Motor neuron (in vitro differentiated cells): ENCODE results near the gene PCCA. TPM values are rescaled to one million over a fixed set of nuclear protein-coding genes. Genes with fewer than 3 reads are reported as not detected.
A peak's percentile ranks its signal among the peaks of the same experiment; 100 is the strongest.

ENCODE experiments used
- ATAC-seq, 8 experiments: fragments of 200-7000 bp; cut with Tn5 transposase; replicated peaks in 6 of 8; 2 replicates each; pipeline ENCODE4 v1.8.0; 2021; ENCODE audit warnings: mild to moderate bottlenecking in 8 of 8, moderate library complexity in 8 of 8
- H3K27ac ChIP-seq, 2 donors: fragments of 250-450 bp; sonication (Bioruptor Pico); 2 replicates each; pipeline ENCODE4 v1.9.0; 2021; ENCODE audit warnings: antibody characterized with exemption in 2 of 2, mild to moderate bottlenecking in 2 of 2, moderate library complexity in 1 of 2
- H3K4me1 ChIP-seq, 2 donors: fragments of 250-450 bp; sonication (Bioruptor Pico); replicated peaks in 1 of 2; 2 replicates each; pipeline ENCODE4 v1.6.1; 2021; ENCODE audit warnings: antibody characterized with exemption in 2 of 2, mild to moderate bottlenecking in 2 of 2, moderate library complexity in 1 of 2
- H3K4me3 ChIP-seq, 5 donors: fragments of 250-450 bp; sonication (Bioruptor Pico); 2 replicates each; pipeline ENCODE4 v1.9.0; 2021; ENCODE audit warnings: antibody characterized with exemption in 5 of 5, mild to moderate bottlenecking in 5 of 5, moderate library complexity in 4 of 5
- WGBS, 10 experiments: fragments of 450-650 bp; shearing (Covaris generic); methylation state at CpG; one replicate each; pipeline ENCODE4 v1.0.0; 2022; 5-methylcytosine and 5-hydroxymethylcytosine counted together
- in situ Hi-C, 9 experiments: fragments of 400-800 bp; cut with MboI; loops; one replicate each; pipeline ENCODE4 v1.15.0; 2021; ENCODE audit warnings: low sequenced_read_pairs in 9 of 9, low pct_unique_long_range_greater_than_20kb in 2 of 9; ENCODE audit not compliant: unreplicated experiment in 9 of 9
- total RNA-seq, 8 experiments: library from RNA; unstranded; fragments of 300-600 nt; gene quantifications; 2 replicates each; pipeline versions ENCODE4 v1.2.3 to v1.2.4, GENCODE V29; 2022

Gene PCCA
- total RNA-seq, 8 experiments from 2014 or later, result 19.1 to 98.3 (median 50.9) TPM

GRCh38 chr13:100356426-100356825 lies 267.5 kb downstream of the PCCA start:
- ATAC-seq, result no peak
- no peak overlapping the region for H3K4me3 ChIP-seq
- H3K27ac ChIP-seq, result no peak overlapping the region
- in situ Hi-C loops, result no loop called here
- WGBS, 10 experiments, result 33 to 100% (median 100%) methylated on average over 1 of the region's 1 CpG; no CpG with 5 or more reads in 1 of the 10 experiments
- H3K4me1 ChIP-seq, result no peaks in the 10 kb centered on the region

GRCh38 chr13:100356889-100357288 lies 268.0 kb downstream of the PCCA start:
- in situ Hi-C loops, result no loop called here
- no peak for ATAC-seq
- Histone ChIP-seq H3K4me3 (no peak overlapping the region), H3K27ac (no peak overlapping the region), H3K4me1 (no peaks in the 10 kb centered on the region)
- WGBS, 10 experiments, result 33 to 100% (median 78%) methylated on average over 1 to 3 of the region's 3 CpGs; no CpG with 5 or more reads in 1 of the 10 experiments

- H3K4me3 ChIP-seq, result no peak overlapping the region
- 100% methylated on average over 1 of the region's 1 CpG; no CpG with 5 or more reads in 4 of the 10 experiments for WGBS, 10 experiments
- in situ Hi-C loops, result no loop called here
- H3K27ac ChIP-seq, result no peak overlapping the region
- ATAC-seq, result no peak
- H3K4me1 ChIP-seq, result no peaks in the 10 kb centered on the region
Observed at GRCh38 chr13:100357764-100358163, 268.9 kb downstream of the PCCA start.

GRCh38 chr13:100361504-100361903 lies 272.6 kb downstream of the PCCA start:
- WGBS, 10 experiments, result 0 to 100% (median 98%) methylated on average over 1 to 2 of the region's 2 CpGs; no CpG with 5 or more reads in 2 of the 10 experiments
- in situ Hi-C loops, result no loop called here
- Histone ChIP-seq H3K27ac (no peak overlapping the region), H3K4me1 (no peaks in the 10 kb centered on the region), H3K4me3 (no peak overlapping the region)
- peak in 1 of 8 experiments; percentile 27 for ATAC-seq

- in situ Hi-C loops, result no loop called here
- ATAC-seq, result peak in 1 of 8 experiments; percentile 46
- Histone ChIP-seq H3K4me3 (no peak overlapping the region), H3K4me1 (no peaks in the 10 kb centered on the region), H3K27ac (no peak overlapping the region)
- WGBS, 10 experiments, result 0 to 100% (median 83%) methylated on average over 1 to 2 of the region's 2 CpGs; no CpG with 5 or more reads in 1 of the 10 experiments
Observed at GRCh38 chr13:100362371-100362770, 273.5 kb downstream of the PCCA start.

- peak in 2 of 8 experiments; percentile 42 to 49 for ATAC-seq
- Histone ChIP-seq H3K27ac (no peak overlapping the region), H3K4me1 (no peaks in the 10 kb centered on the region), H3K4me3 (no peak overlapping the region)
- in situ Hi-C loops, result no loop called here
- WGBS, 10 experiments, result 0 to 86% (median 33%) methylated on average over 1 of the region's 1 CpG; no CpG with 5 or more reads in 1 of the 10 experiments
Observed at GRCh38 chr13:100362781-100363180, 273.9 kb downstream of the PCCA start.

- in situ Hi-C loops, result no loop called here
- Histone ChIP-seq H3K27ac (no peak overlapping the region), H3K4me1 (no peaks in the 10 kb centered on the region), H3K4me3 (no peak overlapping the region)
- WGBS, 10 experiments, result 0 to 43% (median 18%) methylated on average over 2 to 3 of the region's 3 CpGs
- ATAC-seq, result peak in 3 of 8 experiments; percentile 71 to 91 (median 77)
Observed at GRCh38 chr13:100363285-100363711, 274.4 kb downstream of the PCCA start.

GRCh38 chr13:100363874-100364273 lies 275.0 kb downstream of the PCCA start:
- 10 to 100% (median 80%) methylated on average over 1 to 2 of the region's 2 CpGs; no CpG with 5 or more reads in 1 of the 10 experiments for WGBS, 10 experiments
- ATAC-seq, result no peak
- Histone ChIP-seq H3K4me3 (no peak overlapping the region), H3K4me1 (no peaks in the 10 kb centered on the region), H3K27ac (no peak overlapping the region)
- in situ Hi-C loops, result no loop called here

GRCh38 chr13:100364591-100364990 lies 275.7 kb downstream of the PCCA start:
- Histone ChIP-seq H3K4me1 (no peaks in the 10 kb centered on the region), H3K4me3 (no peak overlapping the region), H3K27ac (no peak overlapping the region)
- no peak for ATAC-seq
- WGBS, 10 experiments, result 80 to 100% (median 100%) methylated on average over 1 to 4 of the region's 4 CpGs
- in situ Hi-C loops, result no loop called here

- WGBS, 10 experiments, result 74 to 100% (median 100%) methylated on average over 1 to 3 of the region's 3 CpGs
- Histone ChIP-seq H3K4me3 (no peak overlapping the region), H3K4me1 (no peaks in the 10 kb centered on the region), H3K27ac (no peak overlapping the region)
- in situ Hi-C loops, result no loop called here
- no peak for ATAC-seq
Observed at GRCh38 chr13:100365680-100366079, 276.8 kb downstream of the PCCA start.

- H3K4me3 ChIP-seq, result no peak overlapping the region
- H3K27ac ChIP-seq, result no peak overlapping the region
- no peaks in the 10 kb centered on the region for H3K4me1 ChIP-seq
- no peak for ATAC-seq
- in situ Hi-C loops, result no loop called here
Observed at GRCh38 chr13:100378533-100378932, 289.6 kb downstream of the PCCA start.

GRCh38 chr13:100381595-100382224 lies 292.8 kb downstream of the PCCA start:
- in situ Hi-C loops, result no loop called here
- ATAC-seq, result no peak
- Histone ChIP-seq H3K4me3 (no peak overlapping the region), H3K27ac (no peak overlapping the region), H3K4me1 (no peaks in the 10 kb centered on the region)
- 46 to 96% (median 85%) methylated on average over 2 to 8 of the region's 16 CpGs; no CpG with 5 or more reads in 2 of the 10 experiments for WGBS, 10 experiments

- no peak overlapping the region for H3K27ac ChIP-seq
- ATAC-seq, result no peak
- no peak overlapping the region for H3K4me3 ChIP-seq
- H3K4me1 ChIP-seq, result no peaks in the 10 kb centered on the region
- in situ Hi-C loops, result no loop called here
Observed at GRCh38 chr13:100382785-100383184, 293.9 kb downstream of the PCCA start.

GRCh38 chr13:100387416-100387815 lies 298.5 kb downstream of the PCCA start:
- Histone ChIP-seq H3K4me3 (no peak overlapping the region), H3K27ac (no peak overlapping the region), H3K4me1 (no peaks in the 10 kb centered on the region)
- in situ Hi-C loops, result no loop called here
- no peak for ATAC-seq
- WGBS, 10 experiments, result 53 to 100% (median 90%) methylated on average over 1 to 3 of the region's 3 CpGs
